HFFc6 (cell line): ENCODE results near the gene NPB. TPM values are rescaled to one million over a fixed set of nuclear protein-coding genes. Genes with fewer than 3 reads are reported as not detected.

Experiments
- DNase-seq: peaks from one replicate; pipeline ENCODE4 v3.0.0-alpha.2; 2018
- H3K27ac Mint-ChIP-seq: 2 replicates; pipeline ENCODE4 v1.8.0; 2020; ENCODE audit warnings: mild to moderate bottlenecking, mixed read lengths
- H3K27me3 Mint-ChIP-seq: 2 replicates; pipeline ENCODE4 v1.8.0; 2021; ENCODE audit warnings: mild to moderate bottlenecking, moderate library complexity, mixed read lengths; ENCODE audit not compliant: insufficient read depth
- H3K36me3 Mint-ChIP-seq: 2 replicates; pipeline ENCODE4 v1.8.0; 2021; ENCODE audit warnings: low read depth, mixed read lengths
- H3K4me1 Mint-ChIP-seq: 2 replicates; pipeline ENCODE4 v1.8.0; 2020; ENCODE audit warnings: low read depth, mixed read lengths
- H3K4me3 Mint-ChIP-seq: 2 replicates; pipeline ENCODE4 v1.8.0; 2020; ENCODE audit warnings: mild to moderate bottlenecking, moderate library complexity, mixed read lengths
- H3K9me3 Mint-ChIP-seq: 2 replicates; pipeline ENCODE4 v1.8.0; 2020; ENCODE audit warnings: mild to moderate bottlenecking, mixed read lengths
- total RNA-seq, 6 experiments: library from RNA; stranded (reverse); fragmentation: NEBNext Ultra II Directional; extraction: Animal tissue kit (Norgen Biotek cat#: 25700); gene quantifications; 2 replicates in 1 of 6; 3 replicates in 5 of 6; pipeline ENCODE4 v1.2.3, GENCODE V29; 2021
- TF ChIP-seq, protein P1 (sequence below): fragments of 200-600 bp; sonication (generic); IDR thresholded peaks from 2 replicates; pipeline ENCODE4 v1.5.0; 2021; ENCODE audit warnings: antibody characterized with exemption, mild to moderate bottlenecking

Gene NPB
- total RNA-seq, 6 experiments from 2014 or later = 0.53 to 1.5 (median 0.71) TPM

- Mint-ChIP-seq H3K4me3 (peak overlapping the region; percentile 91), H3K4me1 (peaks cover 17% of the 10 kb centered on the region), H3K27ac (peak overlapping the region; percentile 88), H3K36me3 (no peaks in the 10 kb centered on the region), H3K9me3 (no peaks in the 10 kb centered on the region), H3K27me3 (no peaks in the 10 kb centered on the region; the same call in 1 of the 2 replicates)
- peak; percentile 75 for DNase-seq
- TF ChIP-seq, protein P1, sequence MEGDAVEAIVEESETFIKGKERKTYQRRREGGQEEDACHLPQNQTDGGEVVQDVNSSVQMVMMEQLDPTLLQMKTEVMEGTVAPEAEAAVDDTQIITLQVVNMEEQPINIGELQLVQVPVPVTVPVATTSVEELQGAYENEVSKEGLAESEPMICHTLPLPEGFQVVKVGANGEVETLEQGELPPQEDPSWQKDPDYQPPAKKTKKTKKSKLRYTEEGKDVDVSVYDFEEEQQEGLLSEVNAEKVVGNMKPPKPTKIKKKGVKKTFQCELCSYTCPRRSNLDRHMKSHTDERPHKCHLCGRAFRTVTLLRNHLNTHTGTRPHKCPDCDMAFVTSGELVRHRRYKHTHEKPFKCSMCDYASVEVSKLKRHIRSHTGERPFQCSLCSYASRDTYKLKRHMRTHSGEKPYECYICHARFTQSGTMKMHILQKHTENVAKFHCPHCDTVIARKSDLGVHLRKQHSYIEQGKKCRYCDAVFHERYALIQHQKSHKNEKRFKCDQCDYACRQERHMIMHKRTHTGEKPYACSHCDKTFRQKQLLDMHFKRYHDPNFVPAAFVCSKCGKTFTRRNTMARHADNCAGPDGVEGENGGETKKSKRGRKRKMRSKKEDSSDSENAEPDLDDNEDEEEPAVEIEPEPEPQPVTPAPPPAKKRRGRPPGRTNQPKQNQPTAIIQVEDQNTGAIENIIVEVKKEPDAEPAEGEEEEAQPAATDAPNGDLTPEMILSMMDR = no peak
These were observed 24.6 kb downstream of the NPB start for GRCh38 chr17:81926451-81927151.

- no peaks in the 10 kb centered on the region for H3K36me3 Mint-ChIP-seq
- no peaks in the 10 kb centered on the region; the same call in 1 of the 2 replicates for H3K27me3 Mint-ChIP-seq
- peak overlapping the region; percentile 46; the same call in 1 of the 2 replicates for H3K27ac Mint-ChIP-seq
- DNase-seq = no peak
- no peaks in the 10 kb centered on the region for H3K9me3 Mint-ChIP-seq
- TF ChIP-seq, protein P1 = no peak
- peak overlapping the region; percentile 49 for H3K4me3 Mint-ChIP-seq
- H3K4me1 Mint-ChIP-seq = peaks cover 17% of the 10 kb centered on the region
These were observed 25.2 kb downstream of the NPB start for GRCh38 chr17:81927152-81927652.

DNA sequence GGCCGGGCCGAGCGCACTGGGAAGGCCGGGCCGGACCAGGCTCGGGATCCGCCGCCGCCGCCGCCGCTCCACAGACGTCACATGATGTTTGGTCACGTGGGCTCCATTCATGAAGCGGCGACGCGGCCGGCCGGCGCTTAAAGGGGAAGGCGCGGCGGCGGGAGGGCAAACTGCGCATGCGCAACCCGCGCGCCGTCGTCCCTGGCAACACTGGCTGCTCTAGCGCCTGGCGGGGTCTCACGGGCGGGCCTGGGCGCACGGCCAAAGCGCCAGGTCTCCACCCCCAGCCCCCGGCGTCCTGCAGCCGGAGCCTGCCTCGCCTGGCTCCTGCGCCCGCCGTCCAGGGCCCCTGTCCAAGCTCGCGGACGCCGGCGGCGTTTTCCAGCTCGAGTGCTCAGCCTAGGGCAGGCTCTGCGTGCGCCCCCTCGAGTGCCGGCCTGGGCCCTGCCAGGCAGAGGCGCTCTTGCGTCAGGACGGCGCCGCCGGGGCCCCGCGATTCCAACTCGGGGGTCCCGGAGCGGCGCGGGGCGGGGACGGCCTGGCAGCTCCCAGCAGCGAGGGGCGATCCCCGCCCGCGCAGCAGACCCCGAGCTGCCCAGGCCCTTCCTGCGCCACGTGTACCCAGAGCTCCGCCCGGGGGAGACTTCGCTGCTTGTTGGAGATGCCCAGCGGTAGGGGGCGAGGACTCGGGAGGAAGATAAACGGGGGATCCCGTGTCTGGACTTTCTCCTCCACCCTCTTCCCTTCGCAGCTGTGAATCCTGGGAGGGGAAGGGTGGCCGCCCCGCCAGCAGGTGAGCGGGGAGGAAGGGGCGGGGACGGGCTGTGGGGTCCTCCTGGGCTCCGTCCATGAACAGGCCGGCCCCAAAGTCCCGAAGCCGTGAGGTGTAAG lies 25.9 kb downstream of the NPB start, which contains the start of gene MAFG:
MAFG (minus strand) TSS at position 83 of the 891 bp plus-strand sequence. CDS start 4,550 bp downstream, outside the sequence.
- Mint-ChIP-seq H3K36me3 (no peaks in the 10 kb centered on the region), H3K27ac (peak within 1 kb of the TSS; percentile 88)
- TF ChIP-seq, protein P1 = peak; percentile 72

DNA sequence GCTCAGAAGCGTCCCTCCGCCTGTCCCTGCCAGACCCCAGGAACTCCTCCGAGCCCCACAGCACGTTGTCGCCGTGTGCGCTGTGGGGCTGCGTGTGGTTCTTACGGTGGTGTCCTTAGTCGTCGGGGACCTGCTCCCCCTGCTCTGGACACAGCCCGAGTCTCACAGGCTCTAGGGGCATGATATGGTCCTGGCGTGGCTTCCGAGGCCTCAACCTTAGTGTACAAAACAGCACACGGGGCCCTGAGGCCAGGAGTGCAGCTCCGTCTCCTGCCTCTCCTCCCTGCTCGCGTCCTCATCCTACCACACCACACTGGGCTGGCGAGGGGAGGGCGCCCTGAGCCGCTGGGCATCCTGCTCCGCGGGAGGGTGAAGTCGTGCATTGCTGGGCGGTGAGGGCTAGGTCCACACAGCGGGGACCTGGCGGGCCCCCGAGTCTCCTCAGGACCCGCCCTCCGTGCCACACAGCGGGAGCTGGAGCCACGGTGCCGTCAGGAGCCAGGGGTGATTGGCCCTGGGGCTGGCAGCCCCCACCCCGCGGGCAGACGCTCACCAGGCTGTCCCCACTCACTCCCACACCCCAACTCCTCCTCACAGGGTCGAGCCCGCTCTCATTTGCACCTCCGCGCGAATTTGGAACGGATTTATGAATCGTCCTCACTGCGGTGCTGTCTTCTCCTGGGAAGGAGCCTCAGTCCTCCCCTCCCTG lies 26.7 kb downstream of the NPB start:
- H3K36me3 Mint-ChIP-seq = no peaks in the 10 kb centered on the region
- no peak for DNase-seq
- H3K4me3 Mint-ChIP-seq = peak overlapping the region; percentile 71
- H3K27me3 Mint-ChIP-seq = no peaks in the 10 kb centered on the region; the same call in none of the 2 replicates
- no peaks in the 10 kb centered on the region for H3K9me3 Mint-ChIP-seq
- no peak overlapping the region for H3K27ac Mint-ChIP-seq
- TF ChIP-seq, protein P1 = no peak
- peaks cover 17% of the 10 kb centered on the region for H3K4me1 Mint-ChIP-seq

More for the DNA sequence above, 25.9 kb downstream of the NPB start, which contains the start of gene MAFG:
- Mint-ChIP-seq H3K4me1 (peaks cover 17% of the 10 kb centered on the region), H3K9me3 (no peaks in the 10 kb centered on the region), H3K27me3 (no peaks in the 10 kb centered on the region; the same call in none of the 2 replicates), H3K4me3 (peak within 1 kb of the TSS; percentile 91)
- DNase-seq = peak; percentile 84
